NCI-H460 (cell line): ENCODE results near the gene EPHB1. TPM values are rescaled to one million over a fixed set of nuclear protein-coding genes. Genes with fewer than 3 reads are reported as not detected.
"Not testable (repeated sequence)": the region's sequence is repeated elsewhere in the genome, so short reads cannot be mapped to it uniquely, and the experiment has no call there.

Source experiments
- DNase-seq: peaks from one replicate; pipeline ENCODE4 v3.0.0-alpha.2; 2016; ENCODE audit warnings: low read depth; ENCODE audit errors: extremely low read depth
- total RNA-seq: library from RNA; depleted of rRNA; stranded (reverse); fragments of >200 nt; shearing (Covaris generic); gene quantifications from 2 replicates; pipeline ENCODE4 v1.2.3, GENCODE V29; 2014

The EPHB1 gene
- total RNA-seq, 1 experiment from 2014 or later: 0.05 TPM

DNA sequence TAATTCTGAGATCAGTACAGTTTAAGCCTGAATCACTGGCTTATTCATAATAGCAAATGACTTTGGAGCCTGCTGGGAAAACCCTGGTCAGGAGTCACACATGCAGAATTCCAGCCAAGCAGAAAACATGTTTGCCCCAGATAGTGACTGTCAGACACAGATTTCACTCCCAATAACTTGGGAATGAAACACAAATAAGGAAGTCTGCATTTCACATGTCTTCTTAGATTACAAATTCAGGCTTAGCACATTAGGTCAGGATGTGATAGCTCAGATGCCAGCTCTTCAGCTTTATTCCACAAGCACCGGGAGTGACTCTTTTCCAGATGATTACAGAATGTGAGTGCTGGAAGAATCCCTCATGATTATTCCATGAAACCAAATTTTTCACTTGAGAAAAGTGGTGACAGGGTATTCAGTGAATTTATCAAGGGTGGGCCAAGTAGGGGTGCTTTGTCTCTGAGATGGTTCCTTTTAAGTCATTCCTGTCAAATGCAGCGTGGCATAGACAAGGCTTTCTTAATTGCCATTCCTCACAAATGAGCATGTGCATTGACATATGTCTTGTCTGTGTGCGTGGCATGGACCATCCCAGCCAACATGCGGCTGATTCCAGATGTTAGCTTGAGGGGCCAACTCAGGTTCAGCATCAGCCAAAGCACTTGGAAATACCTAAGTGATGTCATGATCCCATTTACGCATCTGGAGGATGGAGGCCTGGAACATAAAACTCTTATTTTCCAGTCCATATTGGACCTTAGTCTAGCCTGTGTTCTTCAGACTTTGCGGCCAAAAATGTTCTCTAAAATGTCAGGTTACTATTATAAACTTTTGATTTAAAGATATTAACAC lies 191.0 kb downstream of the EPHB1 start:
- DNase-seq: no peak

- DNase-seq: no peak
Observed at GRCh38 chr3:134988666-134989065, 193.6 kb downstream of the EPHB1 start.

DNA sequence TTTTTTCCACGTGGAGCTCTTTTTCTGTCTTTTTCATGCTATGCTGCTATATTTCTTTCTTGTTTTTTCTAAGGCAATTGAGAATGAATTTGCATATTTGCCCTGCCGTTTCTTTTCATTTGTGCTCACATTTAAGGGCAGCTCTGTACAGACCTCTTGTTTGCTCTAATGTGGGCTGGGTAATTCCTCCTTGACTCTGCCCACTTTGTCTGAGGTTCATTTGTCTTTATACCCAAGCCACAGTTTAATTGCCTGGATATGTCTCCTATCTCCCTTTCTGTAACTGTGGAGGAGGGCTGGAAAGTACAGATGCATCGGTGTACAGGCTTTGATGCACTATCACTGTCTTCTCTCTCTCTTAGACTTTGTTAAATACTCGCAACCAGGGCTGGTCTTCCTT lies 195.9 kb downstream of the EPHB1 start:
- no peak for DNase-seq

DNA sequence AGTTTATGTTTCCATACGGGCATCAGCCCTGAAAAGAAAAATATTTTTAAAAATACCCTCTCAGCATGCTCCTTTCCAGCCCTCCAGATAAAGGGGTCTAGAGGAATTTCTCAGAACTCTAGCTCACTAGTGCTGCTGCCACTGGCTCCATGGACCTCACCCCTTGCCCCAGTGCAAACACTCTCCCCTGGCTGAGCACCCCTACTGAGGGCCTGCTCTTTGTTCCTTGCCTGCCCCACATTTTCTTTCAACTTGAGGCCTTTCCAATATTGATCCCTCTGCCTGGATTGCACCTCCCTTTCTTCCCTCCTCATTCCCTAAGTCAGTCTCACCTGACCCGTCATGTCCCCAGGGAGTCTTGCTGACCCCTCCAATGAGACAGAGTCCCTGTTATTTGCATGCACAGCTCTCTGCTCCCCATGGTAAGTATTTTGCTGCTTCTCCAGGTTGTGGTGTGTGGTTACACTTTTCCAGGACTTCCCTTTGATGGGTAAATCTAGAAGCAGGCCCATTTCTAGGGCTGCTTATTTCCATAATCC lies 196.5 kb downstream of the EPHB1 start:
- DNase-seq: no peak

DNA sequence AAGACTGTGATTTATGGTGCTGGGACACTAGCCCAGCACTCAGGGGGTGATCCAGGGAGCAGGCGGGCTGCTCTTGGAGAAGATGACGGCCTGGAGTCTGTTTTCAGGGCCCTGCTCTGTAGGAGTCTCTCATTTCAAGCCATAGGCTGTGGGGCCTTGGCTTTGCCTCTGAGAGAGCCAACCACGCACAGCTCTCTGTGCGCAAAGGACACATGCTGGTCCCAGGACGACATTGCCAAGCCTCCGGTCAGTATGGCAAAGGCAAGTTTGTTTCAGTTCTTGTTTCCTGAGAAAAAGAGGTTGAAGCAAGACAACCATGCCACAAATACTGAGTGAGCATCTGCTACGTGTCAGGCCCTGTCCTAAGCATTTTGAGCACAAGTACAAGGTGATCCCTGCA lies 197.1 kb downstream of the EPHB1 start:
- no peak for DNase-seq

GRCh38 chr3:134992586-134992985 lies 197.5 kb downstream of the EPHB1 start:
- no peak for DNase-seq

- no peak for DNase-seq
Observed at GRCh38 chr3:134993011-134993410, 198.0 kb downstream of the EPHB1 start.

DNA sequence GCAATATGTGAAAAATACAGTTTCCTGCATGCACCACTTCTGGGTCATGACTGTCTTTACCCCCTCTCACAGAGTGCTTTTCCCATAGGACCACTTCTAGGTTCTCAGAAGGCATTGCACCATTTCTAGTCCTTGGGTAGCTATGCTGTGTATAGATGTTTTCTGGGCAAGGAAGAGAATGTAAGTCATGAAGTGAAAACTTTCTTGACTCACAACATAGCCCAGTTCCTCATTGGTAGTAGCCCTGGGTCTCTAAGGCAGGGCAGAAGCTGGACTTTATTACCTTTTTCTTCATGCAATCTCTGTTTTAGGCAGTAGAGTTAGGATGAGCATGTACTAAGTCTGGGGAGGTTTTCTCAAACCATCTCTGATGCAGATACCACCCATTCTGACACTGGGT lies 203.1 kb downstream of the EPHB1 start:
- DNase-seq: no peak

GRCh38 chr3:134998855-134999254 lies 203.8 kb downstream of the EPHB1 start:
- DNase-seq: no peak

DNA sequence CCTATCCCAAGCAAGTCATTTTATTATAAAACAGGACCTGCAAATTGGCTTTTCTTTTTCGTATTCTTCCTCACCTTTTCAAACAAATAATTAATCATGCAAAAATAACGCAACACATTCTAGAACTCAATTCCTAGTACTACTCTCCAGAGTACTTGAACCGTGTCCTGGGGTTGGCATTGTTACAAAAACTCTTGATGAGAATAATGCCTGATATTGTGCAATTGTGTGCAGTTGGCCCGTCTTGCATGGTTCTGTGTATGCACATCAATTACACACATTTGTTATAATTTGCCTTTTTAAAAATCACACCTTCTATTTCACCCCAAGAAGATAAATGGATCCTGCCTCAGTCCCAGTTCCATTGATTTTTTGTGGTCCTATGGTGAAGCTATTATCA lies 205.4 kb downstream of the EPHB1 start:
- DNase-seq: no peak

DNA sequence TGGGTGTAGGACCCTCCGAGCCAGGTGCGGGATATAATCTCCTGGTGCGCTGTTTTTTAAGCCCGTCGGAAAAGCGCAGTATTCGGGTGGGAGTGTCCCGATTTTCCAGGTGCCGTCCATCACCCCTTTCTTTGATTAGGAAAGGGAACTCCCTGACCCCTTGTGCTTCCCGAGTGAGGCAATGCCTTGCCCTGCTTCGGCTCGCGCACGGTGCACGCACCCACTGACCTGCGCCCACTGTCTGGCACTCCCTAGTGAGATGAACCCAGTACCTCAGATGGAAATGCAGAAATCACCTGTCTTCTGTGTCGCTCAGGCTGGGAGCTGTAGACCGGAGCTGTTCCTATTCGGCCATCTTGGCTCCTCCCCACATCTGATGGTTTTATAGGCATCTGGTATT lies 210.6 kb downstream of the EPHB1 start:
- DNase-seq: not testable (repeated sequence)

DNA sequence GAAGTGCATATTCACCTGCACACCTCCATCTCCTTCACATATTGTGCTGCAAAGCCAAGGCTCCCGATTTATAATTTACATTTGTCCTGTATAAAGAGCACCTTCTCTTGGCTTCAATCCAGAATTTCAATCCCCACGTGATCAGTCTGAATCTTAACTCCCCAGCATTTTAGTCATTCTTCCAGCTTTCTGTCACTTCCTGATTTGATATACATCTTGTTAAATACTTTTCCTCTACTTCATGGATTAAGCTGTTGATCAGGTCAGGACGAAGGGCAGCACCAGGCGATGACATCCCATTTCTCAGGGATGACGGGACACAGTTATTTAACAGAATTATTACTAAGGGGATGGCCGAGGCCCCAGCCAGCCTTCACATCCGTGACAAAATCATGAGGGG lies 212.5 kb downstream of the EPHB1 start:
- no peak for DNase-seq

GRCh38 chr3:135008326-135008725 lies 213.3 kb downstream of the EPHB1 start:
- DNase-seq: no peak

DNA sequence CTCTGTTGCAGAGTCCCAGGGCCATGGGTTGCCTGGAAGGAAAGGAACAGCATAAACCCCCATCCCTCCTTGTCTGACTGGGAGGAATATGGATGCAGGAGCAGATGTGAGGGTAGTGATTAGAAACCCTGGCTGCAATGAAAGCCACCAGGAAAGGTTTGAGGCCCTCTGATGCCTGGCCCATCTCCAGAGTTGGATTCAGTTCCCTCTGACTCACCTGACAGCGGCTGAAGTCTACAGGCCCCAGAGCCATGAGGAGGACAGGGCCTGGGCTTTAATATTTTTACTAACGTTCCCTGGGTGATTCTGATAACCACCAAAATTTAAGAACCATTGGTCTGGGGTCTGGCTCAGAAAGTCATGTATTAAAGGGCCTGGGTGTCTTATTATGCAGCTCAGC lies 214.0 kb downstream of the EPHB1 start:
- no peak for DNase-seq

GRCh38 chr3:135012101-135012500 lies 217.0 kb downstream of the EPHB1 start:
- no peak for DNase-seq

GRCh38 chr3:135013206-135013605 lies 218.1 kb downstream of the EPHB1 start:
- no peak for DNase-seq

GRCh38 chr3:135014566-135014965 lies 219.5 kb downstream of the EPHB1 start:
- DNase-seq: no peak

GRCh38 chr3:135017003-135017893 lies 222.2 kb downstream of the EPHB1 start:
- no peak for DNase-seq

DNA sequence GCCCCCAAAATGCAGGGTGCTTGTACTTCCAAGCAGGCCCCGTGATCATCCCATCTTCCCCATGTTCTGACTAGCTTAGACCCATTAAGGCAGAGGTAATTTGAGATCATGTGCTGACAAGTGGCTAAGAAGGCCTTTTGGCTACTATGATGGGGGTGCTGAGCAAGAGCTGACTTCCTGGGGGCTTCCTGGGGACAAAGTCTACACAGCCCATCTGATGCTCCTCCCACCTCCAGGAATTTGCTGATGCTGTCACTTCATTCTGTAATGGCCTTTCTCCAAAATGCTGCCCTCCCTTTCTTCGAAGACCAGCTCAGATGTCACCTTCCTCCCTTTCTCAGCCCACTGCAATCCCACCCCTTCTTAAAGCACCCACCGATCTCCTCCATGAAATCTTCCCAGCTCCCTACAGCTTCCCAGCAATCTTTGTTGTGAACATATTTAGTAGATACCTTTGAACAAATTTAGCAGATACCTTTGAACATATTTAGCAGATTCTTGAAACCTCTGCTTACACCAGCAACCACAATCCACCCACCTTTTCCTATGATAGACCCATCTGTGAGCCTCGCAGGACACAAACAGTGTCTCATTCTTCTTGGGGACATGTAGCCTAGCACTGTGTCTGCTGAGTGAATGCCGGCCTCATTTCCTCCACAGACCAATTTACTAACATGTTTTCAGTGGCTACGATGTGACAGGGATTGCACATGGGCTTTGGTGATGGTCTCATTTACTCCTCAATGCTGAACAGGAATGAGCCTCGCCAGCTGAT lies 223.3 kb downstream of the EPHB1 start:
- DNase-seq: no peak

DNA sequence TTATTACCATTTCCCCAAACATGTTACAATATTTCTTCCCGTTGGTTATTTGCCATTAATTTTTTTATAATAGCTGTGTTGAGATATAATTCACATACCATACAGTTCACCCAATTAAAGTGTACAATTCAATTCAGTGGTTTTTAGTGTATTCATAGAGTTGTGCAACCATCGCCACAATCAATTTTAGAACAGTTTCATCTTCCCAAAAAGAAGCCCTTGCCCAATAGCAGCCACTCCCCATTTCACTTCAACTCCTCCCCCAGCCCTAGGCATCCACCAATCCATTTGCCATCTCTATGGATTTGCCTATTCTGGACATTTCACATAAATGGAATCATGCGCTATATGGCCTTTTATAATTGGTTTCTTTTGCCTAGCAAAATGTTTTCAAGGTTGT lies 225.1 kb downstream of the EPHB1 start:
- no peak for DNase-seq
